HG03095 (cell line): ENCODE measurements around the gene CLDND1.
A peak's percentile ranks its signal among the peaks of the same experiment; 100 is the strongest.

Experiments
- ATAC-seq: cut with Tn5 transposase; IDR thresholded peaks from one replicate; pipeline ENCODE4 v1.9.1; 2021; ENCODE audit warnings: moderate library complexity; ENCODE audit not compliant: unreplicated experiment

The CLDND1 gene

DNA sequence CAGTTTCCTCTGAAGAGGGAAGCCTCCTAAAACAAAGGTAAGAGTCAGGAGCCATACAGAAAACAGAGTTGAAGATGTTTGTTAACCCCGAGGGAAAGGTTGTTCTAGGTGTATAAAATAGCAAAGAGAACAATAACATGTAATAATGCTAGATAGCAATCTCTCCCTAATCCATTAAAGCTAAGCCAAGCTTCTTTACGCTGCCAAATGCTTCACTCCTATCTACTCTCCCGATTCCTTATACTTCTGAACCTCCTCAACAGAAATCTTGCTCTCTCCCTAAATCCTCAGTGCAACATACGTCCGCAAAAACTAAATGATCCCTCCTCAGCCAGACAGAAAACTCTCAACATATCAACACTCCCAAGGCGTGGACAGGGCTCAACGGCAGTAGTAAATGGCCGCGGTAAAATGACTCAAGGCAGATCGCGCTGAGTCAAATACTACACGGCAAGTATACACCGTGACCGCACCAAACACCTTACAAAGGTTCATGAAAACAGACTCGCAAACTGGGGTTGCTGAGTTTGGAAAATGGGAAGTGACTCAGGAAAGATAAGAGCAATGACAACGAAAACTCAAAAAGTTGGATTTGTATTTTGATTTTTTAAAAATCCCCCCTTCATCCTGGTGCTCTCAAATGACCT, 682 bp downstream of the CLDND1 start:
- peak; percentile 34 for ATAC-seq

DNA sequence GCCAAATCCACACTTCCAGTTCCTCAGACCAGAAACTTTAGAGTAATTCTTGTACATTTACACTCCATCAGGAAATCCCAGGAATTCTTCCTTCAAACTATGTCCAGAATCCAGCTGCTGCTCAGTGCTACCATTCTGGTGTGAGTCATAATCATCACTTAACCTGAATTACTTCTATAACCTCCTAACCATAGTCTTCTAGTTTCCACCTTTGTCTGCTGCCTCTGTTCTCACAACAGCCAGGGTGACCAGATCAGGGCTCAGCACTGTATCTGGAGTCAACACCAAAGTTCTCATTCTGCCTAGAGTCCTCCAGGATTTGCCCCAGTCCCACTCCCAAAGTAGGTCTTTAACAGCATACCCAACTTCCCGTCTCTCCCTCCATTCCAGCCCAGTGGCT, 3.4 kb downstream of the CLDND1 start:
- ATAC-seq, result no peak

DNA sequence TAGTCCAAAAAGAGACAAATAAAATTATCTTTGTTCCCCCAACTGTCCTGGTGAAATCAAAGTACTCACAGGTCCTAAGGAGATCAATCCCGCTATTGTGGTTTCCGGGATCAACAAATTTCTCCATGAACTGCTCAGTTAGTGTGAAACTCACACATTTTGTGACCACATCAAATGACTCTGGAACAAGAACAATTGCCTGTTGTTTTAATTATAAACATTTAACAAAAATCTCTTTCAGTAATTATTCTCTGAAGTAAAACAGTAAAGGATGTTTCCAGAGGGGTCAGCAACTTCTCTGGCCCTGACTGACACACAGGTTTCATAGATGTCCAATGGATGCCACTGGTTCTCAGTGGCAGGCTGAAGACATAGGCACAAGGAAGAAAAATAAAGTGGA, 3.9 kb downstream of the CLDND1 start:
- ATAC-seq, result no peak

- no peak for ATAC-seq
Observed at GRCh38 chr3:98514948-98515347, 7.8 kb downstream of the CLDND1 start.

DNA sequence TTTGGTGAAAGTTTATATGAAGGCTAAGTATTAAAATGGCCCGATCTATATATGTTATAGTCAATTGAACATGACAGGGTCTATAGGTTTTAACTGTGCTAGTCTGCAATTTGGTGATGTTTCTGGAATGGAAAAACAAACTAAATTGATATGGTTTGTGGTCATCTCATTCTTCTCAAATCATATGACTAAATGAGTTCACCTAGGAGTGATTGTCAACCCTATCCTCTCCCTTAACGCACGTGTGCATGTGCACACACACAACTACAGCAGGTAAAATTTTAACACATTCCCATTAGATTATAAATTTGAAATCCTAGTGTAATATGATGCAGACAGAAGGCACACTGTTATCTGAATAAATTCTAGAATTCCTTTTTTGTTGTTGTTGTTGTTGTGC, 9.0 kb downstream of the CLDND1 start:
- no peak for ATAC-seq

DNA sequence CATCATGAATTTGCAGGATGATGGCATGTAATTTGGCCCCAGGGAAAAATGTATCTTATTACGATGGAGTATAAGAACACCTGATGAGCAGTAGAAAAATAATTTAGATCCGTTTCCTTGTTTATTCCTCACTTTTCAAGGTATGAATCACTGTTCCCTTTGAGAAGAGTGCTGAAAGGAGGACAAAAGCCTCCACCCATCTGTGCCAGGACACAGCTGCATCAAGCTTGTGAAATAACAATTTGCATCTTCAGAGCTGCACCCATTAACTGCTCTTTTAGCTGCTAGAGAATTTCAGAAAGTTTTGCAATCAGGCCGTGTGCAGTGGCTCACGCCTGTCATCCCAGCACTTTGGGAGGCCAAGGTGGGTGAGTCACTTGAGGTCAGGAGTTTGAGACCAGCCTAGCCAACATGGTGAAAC, 9.6 kb downstream of the CLDND1 start:
- no peak for ATAC-seq

DNA sequence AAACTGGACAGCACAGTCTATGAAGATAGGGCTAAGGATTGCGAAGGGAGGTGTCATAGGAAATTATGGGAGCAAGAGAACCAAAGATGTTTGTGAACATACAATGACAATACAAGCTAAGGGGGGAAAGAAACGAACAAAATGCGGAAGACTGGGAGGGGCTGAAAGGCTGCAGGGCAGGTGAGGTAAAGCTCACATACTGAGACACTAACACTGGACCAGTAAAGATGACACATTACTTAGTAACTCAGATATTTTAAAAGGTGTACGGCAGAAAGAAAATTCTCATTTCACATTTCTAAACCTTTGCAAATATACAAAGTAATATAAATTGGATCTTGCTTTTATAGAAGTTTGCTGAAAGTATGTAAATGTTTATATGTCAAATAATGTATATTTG, 10.1 kb downstream of the CLDND1 start:
- no peak for ATAC-seq

- ATAC-seq, result no peak
Observed at GRCh38 chr3:98508582-98508981, 14.1 kb downstream of the CLDND1 start.

DNA sequence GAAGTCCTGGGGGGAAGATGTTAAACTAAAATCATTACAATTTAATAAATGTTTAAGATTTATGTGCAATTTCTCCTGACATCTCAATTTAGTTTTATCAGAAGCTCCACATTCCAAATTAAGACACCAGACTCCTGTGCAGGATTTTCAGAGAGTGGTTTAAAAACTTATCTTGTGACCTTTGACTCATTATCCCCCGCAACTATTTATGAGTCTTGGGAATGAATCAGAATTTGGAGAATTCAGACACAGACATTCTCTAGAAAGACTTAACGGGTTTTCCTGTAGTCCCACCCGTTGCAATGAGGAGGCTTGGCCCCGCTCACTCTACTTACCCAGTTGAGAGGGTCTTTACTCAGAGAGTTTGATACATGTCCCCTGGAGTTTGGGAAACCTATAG, 18.2 kb downstream of the CLDND1 start:
- no peak for ATAC-seq

DNA sequence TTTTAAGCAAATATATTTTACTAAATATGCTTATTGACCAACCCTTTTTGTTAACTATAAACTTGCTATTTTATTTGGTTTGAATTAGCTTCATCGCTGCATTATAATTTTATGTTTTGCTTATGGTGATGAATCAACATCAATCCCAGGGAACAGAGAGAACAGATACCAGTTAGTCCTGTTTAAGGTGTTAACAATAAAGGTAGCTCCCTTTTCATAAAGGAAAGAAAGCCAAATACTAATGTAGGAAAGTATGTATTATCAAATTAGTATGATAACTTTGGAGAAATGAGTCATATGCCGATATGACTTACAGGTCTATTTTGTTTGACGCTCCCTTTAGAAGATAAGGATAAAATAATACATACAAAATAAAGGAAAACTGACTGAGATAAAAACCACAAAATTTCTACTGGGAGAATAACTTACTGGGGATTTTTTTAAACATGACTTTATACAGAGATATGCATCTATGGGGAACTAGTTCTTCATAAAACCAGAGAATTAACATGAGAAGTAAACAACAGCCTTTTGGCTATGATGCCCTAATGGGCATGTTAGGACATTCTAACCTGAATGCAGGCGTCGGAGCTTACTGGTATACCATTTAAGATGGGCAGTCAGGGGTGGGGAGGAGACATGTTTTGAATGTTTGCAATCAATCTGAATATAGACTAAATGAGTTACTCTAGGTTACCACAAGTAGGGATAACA, 20.7 kb downstream of the CLDND1 start:
- ATAC-seq, result no peak

DNA sequence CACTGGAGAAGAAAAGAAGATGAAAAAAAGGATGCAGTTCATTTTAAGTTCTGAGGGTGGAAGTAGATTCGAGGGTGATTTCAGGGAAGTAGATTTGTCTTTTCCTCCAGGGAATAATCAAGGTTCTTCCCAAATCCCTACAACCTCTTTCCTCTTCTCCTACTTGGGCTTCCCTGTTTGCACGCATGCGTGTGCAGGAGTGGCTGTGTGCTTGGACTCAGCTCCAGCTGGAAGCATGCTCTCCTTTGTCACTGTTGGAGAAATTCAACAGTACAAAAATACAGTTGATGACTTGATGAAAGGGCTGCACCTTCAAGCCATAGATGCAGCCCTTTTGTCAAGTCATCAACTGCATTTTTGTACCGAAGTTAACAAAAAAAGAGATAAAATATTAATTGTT, 21.4 kb downstream of the CLDND1 start:
- no peak for ATAC-seq

DNA sequence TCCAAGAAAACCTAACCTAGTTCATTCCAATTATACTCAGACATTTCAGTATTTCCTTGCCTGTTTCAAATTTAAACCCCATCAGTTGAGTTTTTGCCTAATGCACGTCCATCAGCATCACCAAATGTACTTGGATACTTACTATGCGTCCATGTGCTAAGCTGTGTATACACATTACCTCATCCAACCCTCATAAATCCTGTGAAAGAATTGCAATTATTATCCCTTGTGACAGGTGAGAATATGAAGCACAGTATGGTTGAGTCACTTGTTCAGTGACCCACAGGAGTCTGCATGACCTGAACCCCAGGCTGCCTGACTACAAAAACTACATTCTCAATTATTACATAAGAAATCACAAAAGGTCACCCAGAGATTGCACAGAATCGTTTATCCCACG, 22.7 kb downstream of the CLDND1 start:
- ATAC-seq, result no peak

- no peak for ATAC-seq
Observed at GRCh38 chr3:98497381-98497780, 25.3 kb downstream of the CLDND1 start, which contains the start of gene OR5K2. OR5K2 (plus strand) TSS chr3:98497681; CDS start chr3:98497681, 0 bp downstream.

GRCh38 chr3:98483626-98484025, 39.1 kb downstream of the CLDND1 start:
- no peak for ATAC-seq

DNA sequence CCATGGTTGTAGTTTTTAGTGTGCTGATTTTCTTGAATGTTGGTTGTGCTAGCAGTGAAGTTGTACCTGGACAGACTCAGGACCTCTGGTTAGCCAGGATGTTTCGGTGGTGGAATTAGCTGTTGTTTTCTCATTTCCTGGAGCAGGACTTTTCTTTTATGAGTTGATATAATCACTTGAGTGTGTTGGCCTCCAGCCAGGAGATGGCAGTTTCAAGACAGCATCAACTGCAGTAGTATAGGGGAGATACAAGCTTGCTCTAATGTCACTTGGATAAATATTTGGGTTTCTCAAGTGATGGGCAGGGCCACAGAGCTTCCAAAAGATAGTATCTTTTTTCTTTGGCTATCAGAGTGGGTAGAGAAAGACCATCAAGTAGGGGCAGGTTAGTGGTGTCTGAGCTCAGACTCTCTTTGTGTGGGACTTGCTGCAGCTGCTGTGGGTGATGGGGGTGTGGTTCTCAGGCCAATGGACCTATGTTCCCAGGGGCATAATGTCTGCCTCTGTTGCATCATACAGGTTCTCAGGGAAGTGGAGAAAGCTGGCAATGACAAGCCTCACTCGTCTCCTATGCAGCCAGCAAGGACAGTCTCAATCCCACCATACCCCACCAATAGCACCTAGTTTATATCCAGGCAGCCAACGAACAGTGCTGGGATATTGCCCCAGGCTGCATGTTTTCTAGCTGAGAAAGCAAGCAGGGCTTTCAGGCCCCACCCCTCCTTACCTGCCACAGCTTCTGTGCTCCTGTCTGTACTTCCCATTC, 39.8 kb downstream of the CLDND1 start:
- no peak for ATAC-seq
